HEK293 (cell line): ENCODE results near the gene HOXB7.

ENCODE experiments used
- GLIS2 ChIP-seq: fragments of 450-650 bp; formaldehyde crosslinking; IDR thresholded peaks from 2 replicates; pipeline ENCODE4 v1.5.1; 2016; ENCODE audit warnings: missing biosample characterization, missing genetic modification characterization
- KLF1 ChIP-seq: fragments of 450-650 bp; formaldehyde crosslinking; IDR thresholded peaks from 2 replicates; pipeline ENCODE4 v1.5.1; 2016; ENCODE audit warnings: missing biosample characterization, missing genetic modification characterization
- SALL2 ChIP-seq: fragments of 450-650 bp; formaldehyde crosslinking; IDR thresholded peaks from 2 replicates; pipeline ENCODE4 v1.5.0; 2017; ENCODE audit warnings: missing biosample characterization, mild to moderate bottlenecking, missing genetic modification characterization, borderline replicate concordance
- SCRT2 ChIP-seq: fragments of 450-650 bp; formaldehyde crosslinking; IDR thresholded peaks from 2 replicates; pipeline ENCODE4 v1.5.1; 2016; ENCODE audit warnings: missing biosample characterization, missing genetic modification characterization
- ZBTB11 ChIP-seq: fragments of 450-650 bp; formaldehyde crosslinking; conservative IDR thresholded peaks from 2 replicates; pipeline ENCODE4 v1.5.1; 2016; ENCODE audit warnings: low read depth, missing biosample characterization, missing genetic modification characterization
- ZBTB48 ChIP-seq: fragments of 450-650 bp; formaldehyde crosslinking; IDR thresholded peaks from 2 replicates; pipeline ENCODE4 v1.5.1; 2016; ENCODE audit warnings: missing biosample characterization, missing genetic modification characterization
- ZBTB8A ChIP-seq: fragments of 450-650 bp; formaldehyde crosslinking; IDR thresholded peaks from 2 replicates; pipeline ENCODE4 v1.5.1; 2016; ENCODE audit warnings: missing biosample characterization, missing genetic modification characterization
- ZNF138 ChIP-seq: fragments of 450-650 bp; formaldehyde crosslinking; IDR thresholded peaks from 2 replicates; pipeline ENCODE4 v1.5.1; 2016; ENCODE audit warnings: missing biosample characterization, missing genetic modification characterization, borderline replicate concordance
- ZNF157 ChIP-seq: fragments of 450-650 bp; formaldehyde crosslinking; IDR thresholded peaks from 2 replicates; pipeline ENCODE4 v1.5.1; 2016; ENCODE audit warnings: missing biosample characterization, missing genetic modification characterization
- ZNF366 ChIP-seq: fragments of 450-650 bp; formaldehyde crosslinking; conservative IDR thresholded peaks from 2 replicates; pipeline ENCODE4 v1.5.1; 2016; ENCODE audit warnings: missing biosample characterization, missing genetic modification characterization
- ZNF518A ChIP-seq: fragments of 450-650 bp; formaldehyde crosslinking; conservative IDR thresholded peaks from 2 replicates; pipeline ENCODE4 v1.5.1; 2016; ENCODE audit warnings: low read depth, missing biosample characterization, missing genetic modification characterization
- ZNF658 ChIP-seq: fragments of 450-650 bp; formaldehyde crosslinking; IDR thresholded peaks from 2 replicates; pipeline ENCODE4; 2016; ENCODE audit warnings: missing biosample characterization, missing genetic modification characterization
- ZNF768 ChIP-seq: fragments of 450-650 bp; formaldehyde crosslinking; IDR thresholded peaks from 2 replicates; pipeline ENCODE4 v1.5.1; 2018; ENCODE audit warnings: missing biosample characterization, mild to moderate bottlenecking, missing genetic modification characterization
- TF ChIP-seq, protein P1 (sequence below): fragments of 450-650 bp; formaldehyde crosslinking; IDR thresholded peaks from 2 replicates; pipeline ENCODE4 v1.5.1; 2016; ENCODE audit warnings: missing biosample characterization, missing genetic modification characterization

The HOXB7 gene

GRCh38 chr17:48561884-48562810 lies 48.7 kb downstream of the HOXB7 start (continued):
- 0 out of 2 replicates have a peak, but pooled peaks have one; percentile 27 for TF ChIP-seq ZNF518A (tag by site-specific recombination)
- no peak for TF ChIP-seq ZNF157 (tag by site-specific recombination)
- TF ChIP-seq ZBTB48 (tag by site-specific recombination): no peak
- TF ChIP-seq, protein P1, sequence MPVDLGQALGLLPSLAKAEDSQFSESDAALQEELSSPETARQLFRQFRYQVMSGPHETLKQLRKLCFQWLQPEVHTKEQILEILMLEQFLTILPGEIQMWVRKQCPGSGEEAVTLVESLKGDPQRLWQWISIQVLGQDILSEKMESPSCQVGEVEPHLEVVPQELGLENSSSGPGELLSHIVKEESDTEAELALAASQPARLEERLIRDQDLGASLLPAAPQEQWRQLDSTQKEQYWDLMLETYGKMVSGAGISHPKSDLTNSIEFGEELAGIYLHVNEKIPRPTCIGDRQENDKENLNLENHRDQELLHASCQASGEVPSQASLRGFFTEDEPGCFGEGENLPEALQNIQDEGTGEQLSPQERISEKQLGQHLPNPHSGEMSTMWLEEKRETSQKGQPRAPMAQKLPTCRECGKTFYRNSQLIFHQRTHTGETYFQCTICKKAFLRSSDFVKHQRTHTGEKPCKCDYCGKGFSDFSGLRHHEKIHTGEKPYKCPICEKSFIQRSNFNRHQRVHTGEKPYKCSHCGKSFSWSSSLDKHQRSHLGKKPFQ (tag by site-specific recombination): peak; percentile 73
- peak; percentile 15; the same call in 1 of the 2 replicates for TF ChIP-seq GLIS2
- no peak for TF ChIP-seq KLF1 (tag by site-specific recombination)
- TF ChIP-seq ZNF138 (tag by site-specific recombination): no peak
- no peak for TF ChIP-seq ZNF768 (tag by site-specific recombination)
- TF ChIP-seq ZNF366 (tag by site-specific recombination): no peak
- TF ChIP-seq ZBTB11 (tag by site-specific recombination): no peak
- TF ChIP-seq ZBTB8A (tag by site-specific recombination): peak; percentile 74
- no peak for TF ChIP-seq ZNF658
- no peak for TF ChIP-seq SCRT2
- TF ChIP-seq SALL2: no peak
